HepG2 (cell line): Measurements from ENCODE around the gene TNS4. TPM values are rescaled to one million over a fixed set of nuclear protein-coding genes. Genes with fewer than 3 reads are reported as not detected.

Experiments
- ADNP ChIP-seq: sonication (generic); formaldehyde crosslinking; IDR thresholded peaks from 2 replicates; pipeline ENCODE4 v1.4.0; 2020; ENCODE audit warnings: missing genetic modification reagents
- CBX2 ChIP-seq, 2 experiments: fragments of 200-600 bp in 1 of 2; sonication (generic); formaldehyde crosslinking in 1 of 2; IDR thresholded peaks; 2 replicates each; pipeline versions ENCODE4 v1.7.0 to v1.8.1; 2018 to 2022; ENCODE audit warnings: low read depth in 2 of 2, low read length in 1 of 2, mild to moderate bottlenecking in 1 of 2, missing genetic modification reagents in 1 of 2
- DMAP1 ChIP-seq: IDR thresholded peaks from 2 replicates; pipeline ENCODE4 v1.6.1; 2016
- EHMT2 ChIP-seq: fragments of 200-600 bp; sonication (generic); IDR thresholded peaks from 2 replicates; pipeline ENCODE4 v1.7.0; 2017; ENCODE audit warnings: antibody characterized with exemption, low read depth, low read length, borderline replicate concordance
- FOXK2 ChIP-seq: fragments of 450-650 bp; IDR thresholded peaks from 2 replicates; pipeline ENCODE4 v1.6.1; 2016
- KAT7 ChIP-seq: IDR thresholded peaks from 2 replicates; pipeline ENCODE4 v1.6.1; 2018; ENCODE audit warnings: borderline replicate concordance, missing compliant biosample characterization
- TEAD2 ChIP-seq: sonication (generic); formaldehyde crosslinking; IDR thresholded peaks from 2 replicates; pipeline ENCODE4 v1.9.0; 2021; ENCODE audit warnings: missing genetic modification reagents
- THAP11 ChIP-seq: IDR thresholded peaks from 2 replicates; pipeline ENCODE4 v1.6.1; 2016; ENCODE audit warnings: missing biosample characterization, missing genetic modification reagents
- ZFP36L1 ChIP-seq: sonication (generic); formaldehyde crosslinking; IDR thresholded peaks from 2 replicates; pipeline ENCODE4 v1.8.0; 2022; ENCODE audit warnings: mild to moderate bottlenecking, missing genetic modification reagents, moderate library complexity
- ZFP90 ChIP-seq: sonication (generic); formaldehyde crosslinking; IDR thresholded peaks from 2 replicates; pipeline ENCODE4 v1.8.0; 2022; ENCODE audit warnings: missing genetic modification reagents, mild to moderate bottlenecking, inconsistent platforms, borderline replicate concordance
- ZNF232 ChIP-seq: sonication (generic); formaldehyde crosslinking; IDR thresholded peaks from 2 replicates; pipeline ENCODE4 v1.4.0; 2020; ENCODE audit warnings: missing genetic modification reagents, borderline replicate concordance
- ZNF564 ChIP-seq: sonication (generic); formaldehyde crosslinking; IDR thresholded peaks from 2 replicates; pipeline ENCODE4 v1.8.1; 2023; ENCODE audit warnings: mild to moderate bottlenecking, missing genetic modification reagents
- polyA plus RNA-seq, 8 experiments: library from polyadenylated mRNA; depleted of rRNA in 3 of 8; stranded (reverse) in 7 of 8; unstranded in 1 of 8; fragments of >200 nt; fragmentation: Illumina TruSeq in 4 of 8; extraction: Trizol in 4 of 8; gene quantifications; 2 replicates each; pipeline versions ENCODE4 v1.2.1 to v1.2.3, GENCODE V29; 2011 to 2016; ENCODE audit warnings: low read depth in 4 of 8, missing spikeins in 1 of 8, mixed read lengths in 1 of 8; ENCODE audit not compliant: insufficient read depth in 1 of 8
- total RNA-seq, 5 experiments: library from RNA; depleted of rRNA; stranded (reverse); fragments of >200 nt; fragmentation: Illumina TruSeq; extraction: Trizol; gene quantifications; 2 replicates each; pipeline ENCODE4 v1.2.3, GENCODE V29; 2016; ENCODE audit warnings: low read depth in 1 of 5
- TF ChIP-seq, protein P1 (sequence below): sonication (generic); formaldehyde crosslinking; IDR thresholded peaks from 2 replicates; pipeline ENCODE4 v1.4.0; 2020; ENCODE audit warnings: missing genetic modification reagents, borderline replicate concordance
- TF ChIP-seq, protein P2 (sequence below): sonication (generic); formaldehyde crosslinking; IDR thresholded peaks from 2 replicates; pipeline ENCODE4 v1.8.0; 2023; ENCODE audit warnings: mild to moderate bottlenecking, missing genetic modification reagents
- TF ChIP-seq, protein P3 (sequence below): sonication (generic); formaldehyde crosslinking; conservative IDR thresholded peaks from 2 replicates; pipeline ENCODE4 v1.4.0; 2020; ENCODE audit warnings: mild to moderate bottlenecking, missing genetic modification reagents, moderate library complexity
- TF ChIP-seq, protein P4 (sequence below): sonication (generic); formaldehyde crosslinking; IDR thresholded peaks from 2 replicates; pipeline ENCODE4 v1.4.0; 2020; ENCODE audit warnings: missing genetic modification reagents, low read depth, mild to moderate bottlenecking, borderline replicate concordance
- TF ChIP-seq, protein P5 (sequence below): sonication (generic); formaldehyde crosslinking; IDR thresholded peaks from 2 replicates; pipeline ENCODE4 v1.5.1; 2020; ENCODE audit warnings: mild to moderate bottlenecking, moderate library complexity, missing genetic modification reagents

The TNS4 gene
- total and polyA plus RNA-seq, 2 of the 13 experiments (the other 11 are each of a cell fraction or from before 2014, with no cell fraction given): 0.58 to 2.1 TPM

DNA sequence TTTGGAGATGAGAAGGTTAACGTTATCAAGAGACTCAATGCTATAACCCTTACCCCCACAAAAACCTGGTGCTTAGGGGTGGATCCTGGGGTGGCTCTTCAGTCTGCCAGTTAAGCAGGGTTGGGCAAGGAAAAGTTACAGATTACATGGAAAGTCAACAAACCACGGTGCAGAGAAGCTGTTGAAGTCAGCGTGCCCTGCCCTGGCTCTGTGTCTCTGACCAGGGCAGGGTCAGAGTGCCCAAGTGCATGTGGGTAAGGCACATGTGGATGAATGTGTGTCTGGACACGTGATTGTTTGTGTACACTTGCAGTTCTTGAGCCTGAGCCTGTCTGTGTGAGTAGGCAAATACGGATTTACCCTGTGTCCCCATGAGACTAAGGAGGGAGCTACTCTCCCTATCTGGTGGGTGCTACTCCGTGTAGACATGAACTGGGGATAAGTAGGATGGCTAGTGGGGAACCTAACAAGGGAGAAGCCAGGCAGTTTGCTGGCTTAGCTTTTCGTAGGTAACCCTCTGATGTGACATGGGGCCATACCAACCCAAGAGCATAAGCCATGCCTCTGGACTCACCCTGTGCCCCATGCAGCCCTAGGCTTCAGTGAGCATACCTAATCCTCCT is 52.7 kb downstream of the TNS4 start (continued):
- TF ChIP-seq ZFP90 (CRISPR knock-in tag): peak; percentile 70; the same call in 1 of the 2 replicates
- TF ChIP-seq, protein P1, sequence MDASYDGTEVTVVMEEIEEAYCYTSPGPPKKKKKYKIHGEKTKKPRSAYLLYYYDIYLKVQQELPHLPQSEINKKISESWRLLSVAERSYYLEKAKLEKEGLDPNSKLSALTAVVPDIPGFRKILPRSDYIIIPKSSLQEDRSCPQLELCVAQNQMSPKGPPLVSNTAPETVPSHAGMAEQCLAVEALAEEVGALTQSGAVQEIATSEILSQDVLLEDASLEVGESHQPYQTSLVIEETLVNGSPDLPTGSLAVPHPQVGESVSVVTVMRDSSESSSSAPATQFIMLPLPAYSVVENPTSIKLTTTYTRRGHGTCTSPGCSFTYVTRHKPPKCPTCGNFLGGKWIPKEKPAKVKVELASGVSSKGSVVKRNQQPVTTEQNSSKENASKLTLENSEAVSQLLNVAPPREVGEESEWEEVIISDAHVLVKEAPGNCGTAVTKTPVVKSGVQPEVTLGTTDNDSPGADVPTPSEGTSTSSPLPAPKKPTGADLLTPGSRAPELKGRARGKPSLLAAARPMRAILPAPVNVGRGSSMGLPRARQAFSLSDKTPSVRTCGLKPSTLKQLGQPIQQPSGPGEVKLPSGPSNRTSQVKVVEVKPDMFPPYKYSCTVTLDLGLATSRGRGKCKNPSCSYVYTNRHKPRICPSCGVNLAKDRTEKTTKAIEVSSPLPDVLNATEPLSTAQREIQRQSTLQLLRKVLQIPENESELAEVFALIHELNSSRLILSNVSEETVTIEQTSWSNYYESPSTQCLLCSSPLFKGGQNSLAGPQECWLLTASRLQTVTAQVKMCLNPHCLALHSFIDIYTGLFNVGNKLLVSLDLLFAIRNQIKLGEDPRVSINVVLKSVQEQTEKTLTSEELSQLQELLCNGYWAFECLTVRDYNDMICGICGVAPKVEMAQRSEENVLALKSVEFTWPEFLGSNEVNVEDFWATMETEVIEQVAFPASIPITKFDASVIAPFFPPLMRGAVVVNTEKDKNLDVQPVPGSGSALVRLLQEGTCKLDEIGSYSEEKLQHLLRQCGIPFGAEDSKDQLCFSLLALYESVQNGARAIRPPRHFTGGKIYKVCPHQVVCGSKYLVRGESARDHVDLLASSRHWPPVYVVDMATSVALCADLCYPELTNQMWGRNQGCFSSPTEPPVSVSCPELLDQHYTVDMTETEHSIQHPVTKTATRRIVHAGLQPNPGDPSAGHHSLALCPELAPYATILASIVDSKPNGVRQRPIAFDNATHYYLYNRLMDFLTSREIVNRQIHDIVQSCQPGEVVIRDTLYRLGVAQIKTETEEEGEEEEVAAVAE (CRISPR knock-in tag): no peak
- TF ChIP-seq ZNF232: peak; percentile 72; the same call in 1 of the 2 replicates
- TF ChIP-seq EHMT2: 0 out of 2 replicates have a peak, but pooled peaks have one; percentile 13
- 0 out of 2 replicates have a peak, but pooled peaks have one; percentile 58 for TF ChIP-seq ADNP
- TF ChIP-seq, protein P2, sequence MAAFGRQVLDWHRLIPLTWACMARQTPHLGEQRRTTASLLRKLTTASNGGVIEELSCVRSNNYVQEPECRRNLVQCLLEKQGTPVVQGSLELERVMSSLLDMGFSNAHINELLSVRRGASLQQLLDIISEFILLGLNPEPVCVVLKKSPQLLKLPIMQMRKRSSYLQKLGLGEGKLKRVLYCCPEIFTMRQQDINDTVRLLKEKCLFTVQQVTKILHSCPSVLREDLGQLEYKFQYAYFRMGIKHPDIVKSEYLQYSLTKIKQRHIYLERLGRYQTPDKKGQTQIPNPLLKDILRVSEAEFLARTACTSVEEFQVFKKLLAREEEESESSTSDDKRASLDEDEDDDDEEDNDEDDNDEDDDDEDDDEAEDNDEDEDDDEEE (CRISPR knock-in tag): peak; percentile 6; the same call in 1 of the 2 replicates
- peak; percentile 65 for TF ChIP-seq FOXK2
- peak; percentile 74; the same call in 1 of the 2 replicates for TF ChIP-seq DMAP1 (CRISPR knock-in tag)
- TF ChIP-seq ZFP36L1 (CRISPR knock-in tag): 0 out of 2 replicates have a peak, but pooled peaks have one; percentile 47
- peak; percentile 85 for TF ChIP-seq THAP11
- peak; percentile 52; the same call in 1 of the 2 replicates for TF ChIP-seq ZNF564 (CRISPR knock-in tag)
- TF ChIP-seq KAT7 (CRISPR knock-in tag): 0 out of 2 replicates have a peak, but pooled peaks have one; percentile 81
- TF ChIP-seq, protein P3, sequence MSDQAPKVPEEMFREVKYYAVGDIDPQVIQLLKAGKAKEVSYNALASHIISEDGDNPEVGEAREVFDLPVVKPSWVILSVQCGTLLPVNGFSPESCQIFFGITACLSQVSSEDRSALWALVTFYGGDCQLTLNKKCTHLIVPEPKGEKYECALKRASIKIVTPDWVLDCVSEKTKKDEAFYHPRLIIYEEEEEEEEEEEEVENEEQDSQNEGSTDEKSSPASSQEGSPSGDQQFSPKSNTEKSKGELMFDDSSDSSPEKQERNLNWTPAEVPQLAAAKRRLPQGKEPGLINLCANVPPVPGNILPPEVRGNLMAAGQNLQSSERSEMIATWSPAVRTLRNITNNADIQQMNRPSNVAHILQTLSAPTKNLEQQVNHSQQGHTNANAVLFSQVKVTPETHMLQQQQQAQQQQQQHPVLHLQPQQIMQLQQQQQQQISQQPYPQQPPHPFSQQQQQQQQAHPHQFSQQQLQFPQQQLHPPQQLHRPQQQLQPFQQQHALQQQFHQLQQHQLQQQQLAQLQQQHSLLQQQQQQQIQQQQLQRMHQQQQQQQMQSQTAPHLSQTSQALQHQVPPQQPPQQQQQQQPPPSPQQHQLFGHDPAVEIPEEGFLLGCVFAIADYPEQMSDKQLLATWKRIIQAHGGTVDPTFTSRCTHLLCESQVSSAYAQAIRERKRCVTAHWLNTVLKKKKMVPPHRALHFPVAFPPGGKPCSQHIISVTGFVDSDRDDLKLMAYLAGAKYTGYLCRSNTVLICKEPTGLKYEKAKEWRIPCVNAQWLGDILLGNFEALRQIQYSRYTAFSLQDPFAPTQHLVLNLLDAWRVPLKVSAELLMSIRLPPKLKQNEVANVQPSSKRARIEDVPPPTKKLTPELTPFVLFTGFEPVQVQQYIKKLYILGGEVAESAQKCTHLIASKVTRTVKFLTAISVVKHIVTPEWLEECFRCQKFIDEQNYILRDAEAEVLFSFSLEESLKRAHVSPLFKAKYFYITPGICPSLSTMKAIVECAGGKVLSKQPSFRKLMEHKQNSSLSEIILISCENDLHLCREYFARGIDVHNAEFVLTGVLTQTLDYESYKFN (CRISPR knock-in tag): peak; percentile 93
- TF ChIP-seq, protein P4, sequence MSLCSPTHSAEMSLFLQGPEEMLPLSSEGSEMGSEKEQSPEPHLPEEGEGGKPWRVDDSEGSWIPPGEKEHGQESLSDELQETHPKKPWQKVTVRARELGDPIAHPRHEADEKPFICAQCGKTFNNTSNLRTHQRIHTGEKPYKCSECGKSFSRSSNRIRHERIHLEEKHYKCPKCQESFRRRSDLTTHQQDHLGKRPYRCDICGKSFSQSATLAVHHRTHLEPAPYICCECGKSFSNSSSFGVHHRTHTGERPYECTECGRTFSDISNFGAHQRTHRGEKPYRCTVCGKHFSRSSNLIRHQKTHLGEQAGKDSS (CRISPR knock-in tag): peak; percentile 87; the same call in 1 of the 2 replicates
- no peak for TF ChIP-seq TEAD2
- TF ChIP-seq CBX2 (IDR thresholded peaks at IDR 0.05; ENCODE audit: low read depth, low read length): no peak
- TF ChIP-seq CBX2 (CRISPR knock-in tag; IDR thresholded peaks at IDR 0.05; ENCODE audit: low read depth): no peak
- TF ChIP-seq, protein P5, sequence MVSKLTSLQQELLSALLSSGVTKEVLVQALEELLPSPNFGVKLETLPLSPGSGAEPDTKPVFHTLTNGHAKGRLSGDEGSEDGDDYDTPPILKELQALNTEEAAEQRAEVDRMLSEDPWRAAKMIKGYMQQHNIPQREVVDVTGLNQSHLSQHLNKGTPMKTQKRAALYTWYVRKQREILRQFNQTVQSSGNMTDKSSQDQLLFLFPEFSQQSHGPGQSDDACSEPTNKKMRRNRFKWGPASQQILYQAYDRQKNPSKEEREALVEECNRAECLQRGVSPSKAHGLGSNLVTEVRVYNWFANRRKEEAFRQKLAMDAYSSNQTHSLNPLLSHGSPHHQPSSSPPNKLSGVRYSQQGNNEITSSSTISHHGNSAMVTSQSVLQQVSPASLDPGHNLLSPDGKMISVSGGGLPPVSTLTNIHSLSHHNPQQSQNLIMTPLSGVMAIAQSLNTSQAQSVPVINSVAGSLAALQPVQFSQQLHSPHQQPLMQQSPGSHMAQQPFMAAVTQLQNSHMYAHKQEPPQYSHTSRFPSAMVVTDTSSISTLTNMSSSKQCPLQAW (CRISPR knock-in tag): peak; percentile 89
